Esophagus muscularis mucosa (tissue), 4 donors: Measurements from ENCODE around the gene LMAN2. TPM values are rescaled to one million over a fixed set of nuclear protein-coding genes. Genes with fewer than 3 reads are reported as not detected.

ENCODE experiments used
- DNase-seq: peaks from one replicate; pipeline ENCODE4 v3.0.0-alpha.2; 2017; ENCODE audit errors: extremely low spot score
- H3K27ac ChIP-seq, 4 donors: fragments of 200-600 bp; sonication (generic); replicated peaks in 1 of 4; 1 replicate in 3 of 4; 2 replicates in 1 of 4; pipeline ENCODE4 v1.5.1; 2016 to 2019; ENCODE audit warnings: mild to moderate bottlenecking in 1 of 4
- H3K27me3 ChIP-seq, 4 donors: fragments of 200-600 bp; sonication (generic); one replicate each; pipeline versions ENCODE4 v1.5.1 to v1.6.0; 2016 to 2019
- H3K36me3 ChIP-seq, 4 donors: fragments of 200-600 bp; sonication (generic); one replicate each; pipeline ENCODE4 v1.5.1; 2016 to 2019
- H3K4me1 ChIP-seq, 4 donors: fragments of 200-600 bp; sonication (generic); one replicate each; pipeline ENCODE4 v1.5.1; 2016 to 2019
- H3K4me3 ChIP-seq, 4 donors: fragments of 200-600 bp; sonication (generic); 1 replicate in 2 of 4; 2 replicates in 2 of 4; pipeline ENCODE4 v1.5.1; 2016 to 2019; ENCODE audit warnings: mild to moderate bottlenecking in 4 of 4, moderate library complexity in 1 of 4
- H3K9me3 ChIP-seq, 4 donors: fragments of 200-600 bp; sonication (generic); 1 replicate in 3 of 4; 2 replicates in 1 of 4; pipeline ENCODE4 v1.5.1; 2016 to 2019
- CTCF ChIP-seq, 3 experiments: fragments of 200-600 bp in 2 of 3; fragments of 450-650 bp in 1 of 3; sonication (generic) in 2 of 3; IDR thresholded peaks; one replicate each; pipeline ENCODE4 v1.5.1; 2017 to 2019; ENCODE audit warnings: antibody characterized with exemption in 3 of 3, mild to moderate bottlenecking in 2 of 3, moderate library complexity in 1 of 3
- EP300 ChIP-seq: sonication (generic); formaldehyde crosslinking; IDR thresholded peaks from one replicate; pipeline ENCODE4 v1.6.1; 2017; ENCODE audit warnings: antibody characterized with exemption
- POLR2A ChIP-seq: fragments of 450-650 bp; IDR thresholded peaks from one replicate; pipeline ENCODE4 v1.6.1; 2017; ENCODE audit warnings: antibody characterized with exemption, moderate library complexity, mild to moderate bottlenecking, low read depth
- POLR2AphosphoS5 ChIP-seq, 2 donors: sonication (generic); formaldehyde crosslinking; IDR thresholded peaks; one replicate each; pipeline ENCODE4 v1.6.1; 2017; ENCODE audit warnings: antibody characterized with exemption in 2 of 2
- WGBS: methylation state at CpG from one replicate; pipeline ENCODE4 v1.1.5; 2018; 5-methylcytosine and 5-hydroxymethylcytosine counted together
- intact Hi-C: fragments of 100-400 bp; cut with DNase I; formaldehyde crosslinking; loops from one replicate; pipeline ENCODE4 v1.15.1; 2023
- total RNA-seq, 4 donors: library from RNA; depleted of rRNA; stranded (reverse); fragments of >200 nt; gene quantifications; one replicate each; pipeline versions ENCODE4 v1.1.0 to v1.2.1, GENCODE V29; 2016

The LMAN2 gene
- total RNA-seq, 4 donors from 2014 or later: 95.1 to 168 (median 128) TPM

GRCh38 chr5:177335701-177336065 lies 15.8 kb downstream of the LMAN2 start:
- H3K27ac ChIP-seq: no peak overlapping the region
- TF ChIP-seq POLR2A: no peak
- no peak for TF ChIP-seq POLR2AphosphoS5 (IDR thresholded peaks at IDR 0.05)
- no peak for TF ChIP-seq CTCF (IDR thresholded peaks at IDR 0.05)
- no peak for TF ChIP-seq EP300
- no peak overlapping the region for H3K4me3 ChIP-seq
- H3K9me3 ChIP-seq: no peaks in the 10 kb centered on the region
- H3K4me1 ChIP-seq: peaks cover 0 to 16% (median 5%) of the 10 kb centered on the region in 4 donors
- H3K27me3 ChIP-seq: no peaks in the 10 kb centered on the region
- DNase-seq: no peak
- peaks cover 70 to 92% (median 91%) of the 10 kb centered on the region in 4 donors for H3K36me3 ChIP-seq
- intact Hi-C loops: no loop called here
- WGBS: 82% methylated on average over 7 of the region's 7 CpGs

- Histone ChIP-seq H3K27ac (no peak overlapping the region), H3K36me3 (peaks cover 73 to 98% (median 96%) of the 10 kb centered on the region in 4 donors), H3K9me3 (no peaks in the 10 kb centered on the region), H3K27me3 (no peaks in the 10 kb centered on the region), H3K4me3 (no peak overlapping the region), H3K4me1 (peaks cover 0 to 16% (median 5%) of the 10 kb centered on the region in 4 donors)
- no peak for DNase-seq
- WGBS: 80% methylated on average over 16 of the region's 21 CpGs
- intact Hi-C loops: no loop called here
- TF ChIP-seq POLR2A: no peak
- no peak for TF ChIP-seq CTCF (IDR thresholded peaks at IDR 0.05)
- no peak for TF ChIP-seq EP300
- TF ChIP-seq POLR2AphosphoS5 (IDR thresholded peaks at IDR 0.05): no peak
These were observed 16.4 kb downstream of the LMAN2 start for GRCh38 chr5:177334781-177335700.

GRCh38 chr5:177334155-177334551 lies 17.3 kb downstream of the LMAN2 start:
- TF ChIP-seq POLR2A: no peak
- Histone ChIP-seq H3K9me3 (no peaks in the 10 kb centered on the region), H3K27ac (no peak overlapping the region), H3K4me1 (peaks cover 0 to 16% (median 5%) of the 10 kb centered on the region in 4 donors), H3K4me3 (no peak overlapping the region), H3K36me3 (peaks cover 73 to 100% (median 99%) of the 10 kb centered on the region in 4 donors), H3K27me3 (no peaks in the 10 kb centered on the region)
- intact Hi-C loops: no loop called here
- 66% methylated on average over 7 of the region's 15 CpGs for WGBS
- DNase-seq: no peak

GRCh38 chr5:177333420-177334154 lies 17.9 kb downstream of the LMAN2 start:
- H3K4me1 ChIP-seq: peaks cover 0 to 16% (median 2%) of the 10 kb centered on the region in 4 donors
- TF ChIP-seq EP300 (no peak), POLR2AphosphoS5 (IDR thresholded peaks at IDR 0.05) (no peak), POLR2A (no peak), CTCF (IDR thresholded peaks at IDR 0.05) (no peak)
- no peak overlapping the region for H3K4me3 ChIP-seq
- no peak overlapping the region for H3K27ac ChIP-seq
- DNase-seq: no peak
- no peaks in the 10 kb centered on the region for H3K27me3 ChIP-seq
- WGBS: 90% methylated on average over 15 of the region's 16 CpGs
- no peaks in the 10 kb centered on the region for H3K9me3 ChIP-seq
- intact Hi-C loops: no loop called here
- peaks cover 73 to 100% (median 95%) of the 10 kb centered on the region in 4 donors for H3K36me3 ChIP-seq

- Histone ChIP-seq H3K4me3 (no peak overlapping the region), H3K27me3 (no peaks in the 10 kb centered on the region), H3K4me1 (peaks cover 0 to 18% (median 1%) of the 10 kb centered on the region in 4 donors), H3K36me3 (peaks cover 73 to 99% (median 89%) of the 10 kb centered on the region in 4 donors), H3K9me3 (no peaks in the 10 kb centered on the region), H3K27ac (no peak overlapping the region)
- 87% methylated on average over 12 of the region's 13 CpGs for WGBS
- intact Hi-C loops: no loop called here
- no peak for DNase-seq
- TF ChIP-seq EP300 (no peak), POLR2A (no peak), CTCF (IDR thresholded peaks at IDR 0.05) (no peak), POLR2AphosphoS5 (IDR thresholded peaks at IDR 0.05) (no peak)
These were observed 18.6 kb downstream of the LMAN2 start for GRCh38 chr5:177332896-177333260.
